ENCODE data around the gene ELF2.
A peak's percentile ranks its signal among the peaks of the same experiment; 100 is the strongest.
"Not testable (repeated sequence)": the region's sequence is repeated elsewhere in the genome, so short reads cannot be mapped to it uniquely, and the experiment has no call there.

The ELF2 gene

DNA sequence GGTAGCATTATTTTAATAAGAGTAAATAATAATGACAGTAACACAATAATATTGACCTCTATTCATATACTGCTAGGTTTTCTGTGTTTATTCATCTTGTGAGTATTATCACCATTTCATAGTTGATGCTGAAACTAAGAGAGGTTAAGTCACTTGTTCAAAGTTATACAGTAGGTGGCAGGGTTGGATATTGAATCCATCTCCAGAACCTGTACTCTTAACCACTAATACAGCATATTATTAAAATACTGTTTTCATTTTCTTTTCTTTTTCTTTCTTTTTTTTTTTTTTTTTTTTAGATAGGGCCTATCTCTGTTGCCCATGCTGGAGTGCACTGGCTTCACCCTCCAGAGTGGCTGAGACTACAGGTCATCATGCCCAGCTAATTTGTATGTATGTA is 7.1 kb upstream of the ELF2 start:
- peak; percentile 5 for DNase-seq

DNA sequence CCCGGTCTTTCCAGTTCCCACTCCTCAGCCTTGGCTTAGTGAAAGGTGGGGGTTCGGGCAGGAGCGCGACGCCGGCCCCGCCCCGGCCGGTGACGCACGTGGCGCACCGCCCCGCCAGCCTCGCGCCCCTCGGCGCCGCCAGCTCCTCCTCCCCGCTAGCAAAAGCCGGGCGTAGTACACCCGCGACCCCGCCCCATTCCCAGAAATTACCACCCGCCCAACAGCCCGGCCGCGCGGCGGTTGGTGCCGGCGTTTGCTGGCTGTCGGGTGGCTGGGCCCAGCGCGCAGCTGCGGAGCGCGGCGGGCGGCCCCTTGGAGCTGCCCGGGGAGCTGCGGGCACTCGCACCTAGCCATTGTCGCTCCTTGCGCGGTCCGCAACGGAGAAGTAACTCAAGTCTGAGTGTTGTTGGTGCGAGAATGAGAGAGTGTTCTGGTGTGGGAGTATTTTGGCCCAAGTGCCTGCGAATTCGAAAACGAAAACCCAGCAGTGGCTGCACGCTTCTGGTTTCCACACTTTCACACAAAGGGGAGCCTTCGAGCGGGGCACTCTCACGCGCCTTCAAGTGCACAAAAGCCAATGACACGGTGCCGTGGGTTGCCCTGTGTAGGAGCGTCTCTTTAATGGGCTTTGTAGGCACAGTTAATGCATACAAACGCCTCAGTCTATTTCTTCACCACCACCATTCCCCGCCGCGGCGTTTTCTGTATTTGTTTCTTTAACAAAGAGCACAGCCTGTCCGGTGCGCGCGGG is 1.0 kb upstream of the ELF2 start:
- DNase-seq, result peak; percentile 93

DNA sequence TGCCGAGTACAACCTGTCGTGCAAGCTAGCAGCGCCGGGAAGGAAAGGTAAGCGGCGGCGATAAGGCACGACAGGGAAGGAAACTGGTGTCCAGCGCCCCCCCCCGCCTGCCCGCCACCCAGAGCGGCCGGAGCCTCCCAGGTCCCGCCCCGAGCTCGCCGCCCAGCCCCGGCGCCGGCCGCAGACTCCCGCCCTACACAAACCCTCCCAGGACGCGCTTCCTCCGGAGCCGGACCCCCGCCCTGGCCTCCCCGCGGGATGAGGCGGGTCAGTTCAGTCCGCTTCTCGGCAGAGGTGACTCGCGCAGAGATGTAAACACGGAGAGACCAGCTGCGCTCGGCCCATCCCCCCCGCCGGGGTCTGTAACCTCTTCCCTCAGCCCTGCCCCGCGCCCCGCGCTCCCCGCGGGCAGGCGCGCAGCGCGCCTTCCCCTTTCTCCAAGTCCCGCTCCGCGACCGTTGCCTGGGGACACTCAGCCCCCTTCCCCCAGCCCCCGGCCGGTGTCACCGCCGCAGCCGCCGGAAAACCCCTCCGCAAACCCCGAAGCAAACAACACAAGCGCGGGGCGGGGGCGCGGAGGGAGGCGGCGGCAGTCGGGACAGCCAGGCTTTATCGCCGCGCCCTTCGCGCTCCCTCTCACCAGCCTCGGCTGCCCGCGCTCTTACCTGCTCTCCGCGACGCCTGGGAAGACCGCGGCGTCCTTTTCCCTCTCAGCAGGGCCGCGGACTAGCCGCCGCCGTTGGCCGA is 543 bp downstream of the ELF2 start:
- DNase-seq, result peak; percentile 69

DNA sequence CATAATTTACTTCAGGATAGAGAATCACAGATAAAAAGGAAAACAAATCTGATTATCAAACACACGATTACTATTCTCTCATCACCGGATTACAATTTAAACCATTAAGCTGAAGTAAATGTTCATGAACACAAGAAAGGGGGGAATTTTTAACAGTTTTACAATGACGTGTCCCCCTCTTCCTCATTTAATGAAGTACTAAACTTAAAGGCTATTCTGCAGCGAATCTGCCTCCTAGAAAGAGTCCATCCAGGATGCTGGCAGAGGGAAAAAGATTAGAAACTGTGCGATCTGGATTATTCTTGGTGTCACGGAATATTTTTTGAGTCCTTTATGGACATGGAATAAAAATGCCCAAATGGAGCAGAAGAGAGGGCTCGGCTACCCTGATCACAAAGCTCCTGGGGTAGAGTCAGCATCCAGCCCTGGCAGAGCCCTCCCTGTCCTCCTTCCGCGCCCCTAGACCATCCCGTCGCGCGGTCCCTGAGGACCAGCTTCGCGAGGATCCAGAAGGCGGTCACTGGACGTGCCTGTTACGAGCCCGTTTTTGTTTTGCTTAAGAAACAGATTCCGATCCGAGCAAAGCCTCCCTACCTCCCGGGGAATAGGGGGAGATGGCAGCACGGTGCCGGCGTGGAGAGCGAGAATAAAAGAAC is 1.2 kb downstream of the ELF2 start:
- peak; percentile 39 for DNase-seq

DNA sequence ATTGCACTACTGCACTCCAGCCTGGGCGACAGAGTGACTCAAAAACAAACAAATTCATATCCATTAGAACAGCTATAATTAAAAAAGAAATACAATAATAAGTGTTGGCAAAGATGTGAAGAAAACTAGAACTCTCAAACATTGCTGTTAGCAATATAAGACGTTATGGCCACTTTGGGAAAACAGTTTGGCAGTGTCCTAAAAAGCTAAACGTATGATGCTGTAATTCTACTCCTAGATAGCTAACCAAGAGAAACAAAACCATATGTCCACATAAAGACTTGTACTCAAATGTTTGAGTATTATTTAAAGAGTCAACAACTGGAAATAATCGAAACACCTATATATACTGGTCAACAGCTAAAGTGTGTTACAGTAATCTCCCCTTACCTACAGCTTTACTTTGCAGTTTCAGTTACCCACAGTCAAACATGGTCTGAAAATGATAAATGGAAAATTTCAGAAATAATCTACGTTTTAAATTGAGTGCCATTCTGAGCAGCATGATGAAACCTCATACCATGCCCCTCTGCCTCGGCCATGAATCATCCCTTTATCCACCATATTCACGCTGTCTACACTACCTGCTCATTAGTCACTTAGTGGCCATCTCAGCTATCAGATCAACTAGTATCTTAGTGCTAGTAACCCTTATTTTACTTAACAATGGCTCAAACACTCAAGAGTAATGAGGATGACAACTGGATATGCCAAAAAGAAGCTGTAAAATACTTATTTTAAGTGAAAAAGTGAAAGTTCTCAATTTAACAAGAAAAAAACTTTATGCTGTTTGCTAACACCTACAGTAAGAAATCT is 4.9 kb downstream of the ELF2 start:
- no peak for DNase-seq

- no peak for DNase-seq
These were observed 6.1 kb downstream of the ELF2 start for GRCh38 chr4:139170932-139171331.

GRCh38 chr4:139167774-139168444 is 9.1 kb downstream of the ELF2 start:
- DNase-seq, result no peak

- DNase-seq, result no peak
These were observed 12.3 kb downstream of the ELF2 start for GRCh38 chr4:139164731-139165130.

DNA sequence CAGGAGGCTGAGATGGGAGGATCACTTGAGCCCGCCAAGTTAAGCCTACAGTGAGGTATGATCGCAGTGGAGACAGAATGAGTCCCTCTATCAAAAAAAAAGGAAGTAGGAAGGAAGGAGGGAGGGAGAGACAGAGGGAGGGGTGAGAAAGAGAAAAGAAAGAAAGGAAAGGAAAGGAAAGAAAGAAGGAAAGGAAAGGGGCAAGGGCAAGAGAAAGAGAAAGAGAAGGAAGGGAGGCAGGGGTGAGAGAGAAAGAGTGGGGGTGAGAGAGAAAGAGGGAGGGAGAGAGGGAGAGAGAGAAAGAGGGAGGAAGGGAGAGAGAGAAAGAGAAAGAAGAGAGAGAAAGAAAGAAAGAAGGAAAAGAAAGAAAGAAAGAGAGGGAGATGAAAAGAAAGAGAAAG is 13.2 kb downstream of the ELF2 start:
- no peak for DNase-seq

DNA sequence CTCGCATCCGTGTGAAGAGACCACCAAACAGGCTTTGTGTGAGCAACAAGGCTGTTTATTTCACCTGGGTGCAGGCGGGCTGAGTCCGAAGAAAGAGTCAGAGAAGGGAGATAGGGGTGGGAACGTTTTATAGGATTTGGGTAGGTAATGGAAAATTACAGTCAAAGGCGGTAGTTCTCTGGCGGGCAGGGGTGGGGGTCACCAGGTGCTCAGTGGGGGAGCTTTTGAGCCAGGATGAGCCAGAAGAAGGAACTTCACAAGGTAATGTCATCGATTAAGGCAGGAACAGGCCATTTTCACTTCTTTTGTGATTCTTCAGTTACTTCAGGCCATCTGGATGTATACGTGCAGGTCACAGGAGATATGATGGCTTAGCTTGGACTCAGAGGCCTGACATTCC is 19.0 kb downstream of the ELF2 start:
- DNase-seq, result not testable (repeated sequence)

- DNase-seq, result no peak
These were observed 22.0 kb downstream of the ELF2 start for GRCh38 chr4:139154952-139155557.

GRCh38 chr4:139154538-139154937 is 22.5 kb downstream of the ELF2 start:
- no peak for DNase-seq

DNA sequence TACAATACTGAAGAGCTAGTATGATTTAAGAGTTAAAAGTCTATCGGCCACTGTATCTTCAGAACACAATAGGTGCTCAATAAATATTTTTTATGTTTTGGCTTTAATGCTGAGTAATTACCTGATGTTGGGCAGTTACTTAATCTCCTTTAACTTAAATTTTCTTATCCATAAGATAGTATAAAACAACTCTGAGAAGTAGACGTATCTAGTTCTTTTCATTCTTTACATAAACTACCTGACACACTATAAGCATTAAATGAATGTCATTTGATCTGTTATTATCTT is 22.9 kb downstream of the ELF2 start:
- DNase-seq, result no peak

DNA sequence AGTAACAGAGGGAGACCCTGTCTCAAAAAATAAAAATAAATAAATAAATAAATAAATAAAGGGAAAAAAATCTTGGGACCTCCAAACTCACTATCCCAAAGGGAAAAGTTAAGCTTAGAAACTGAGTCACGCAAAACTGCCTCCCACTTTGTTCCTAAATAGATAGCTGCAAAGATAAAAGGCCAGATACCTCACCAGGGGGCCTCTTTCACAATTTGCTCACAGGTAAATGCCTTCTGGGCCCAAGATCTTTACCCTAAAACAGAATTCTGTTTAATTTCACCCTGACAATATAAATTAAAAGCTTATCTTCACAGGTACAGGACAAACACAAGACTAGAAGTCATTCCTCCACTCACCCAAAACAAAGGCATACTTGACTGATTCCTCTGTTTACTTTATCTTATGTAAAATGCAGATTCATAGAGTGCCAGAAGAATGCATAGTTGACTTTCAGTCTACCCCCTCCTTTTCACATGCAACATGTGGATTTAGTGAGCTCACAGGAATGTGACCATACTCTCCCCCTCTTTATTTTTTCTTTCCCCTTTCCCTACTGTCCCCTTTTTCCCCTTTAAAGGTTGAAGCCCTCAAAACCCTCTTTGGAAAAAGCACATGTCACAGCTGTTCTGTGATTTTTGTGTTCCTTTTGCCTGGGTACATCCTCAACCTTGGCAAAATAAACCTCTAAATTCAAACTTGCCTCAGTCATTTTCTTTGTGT is 23.4 kb downstream of the ELF2 start:
- no peak for DNase-seq

DNA sequence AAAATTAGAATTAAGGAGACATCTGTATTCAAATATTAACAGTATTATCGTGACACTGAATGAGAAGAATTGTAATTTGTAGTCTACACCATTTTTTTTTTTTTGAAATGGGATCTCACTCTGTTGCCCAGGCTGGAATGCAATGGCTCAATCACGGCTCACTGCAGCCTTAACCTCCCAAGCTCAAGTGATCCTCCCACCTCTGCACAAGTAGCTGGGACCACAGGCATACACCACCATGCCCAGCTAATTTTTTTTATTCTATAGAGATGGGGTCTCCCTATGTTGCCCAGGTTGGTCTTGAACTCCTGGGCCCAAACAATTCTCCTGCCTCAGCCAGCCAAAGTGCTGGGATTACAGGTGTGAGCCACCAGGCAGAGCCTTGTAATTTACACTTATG is 24.8 kb downstream of the ELF2 start:
- DNase-seq, result no peak

- no peak for DNase-seq
These were observed 29.9 kb downstream of the ELF2 start for GRCh38 chr4:139146926-139147629.

DNA sequence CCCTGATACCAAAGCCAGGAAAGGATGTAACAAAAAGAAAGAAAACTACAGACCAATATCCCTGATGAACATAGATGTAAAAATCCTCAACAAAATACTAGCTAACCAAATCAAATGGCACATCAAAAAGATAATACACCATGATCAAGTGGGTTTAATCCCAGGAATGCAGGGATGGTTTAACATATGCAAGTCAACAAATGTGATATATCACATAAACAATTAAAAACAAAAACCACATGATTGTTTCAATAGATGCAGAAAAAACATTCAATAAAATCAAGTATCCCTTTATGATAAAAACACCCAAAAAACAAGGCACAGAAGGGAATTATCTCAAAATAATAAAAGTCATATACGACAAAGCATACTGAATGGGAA is 31.5 kb downstream of the ELF2 start:
- no peak for DNase-seq

DNA sequence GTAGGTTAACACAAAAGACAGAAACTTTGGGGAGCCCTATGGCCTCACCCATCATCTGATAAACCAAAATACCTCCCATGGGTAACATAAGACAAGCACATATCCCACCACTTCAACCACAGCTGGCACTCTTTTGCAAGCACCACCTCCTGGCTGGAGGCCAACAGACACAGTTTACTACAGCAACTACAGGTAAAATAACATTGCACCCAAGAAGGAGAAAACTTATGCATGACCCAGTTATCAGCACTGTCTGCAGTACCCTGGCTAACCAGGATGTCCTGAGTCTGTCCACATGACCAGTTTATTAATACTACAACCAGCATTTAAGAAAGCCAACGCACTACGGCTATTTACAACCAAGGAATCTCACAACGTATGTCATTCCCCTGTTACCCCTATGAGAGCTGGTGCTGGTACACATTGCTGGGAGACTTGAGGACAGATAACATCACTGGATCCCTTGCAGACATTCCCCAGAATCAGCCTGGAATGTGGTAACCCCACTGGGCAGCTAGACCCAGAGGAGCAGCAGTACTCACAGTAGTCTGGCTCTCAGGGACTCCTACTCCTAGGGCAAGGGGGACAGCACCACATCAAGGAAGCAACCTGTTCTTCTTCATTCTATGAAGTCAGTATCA is 32.0 kb downstream of the ELF2 start:
- no peak for DNase-seq

- no peak for DNase-seq
These were observed 32.7 kb downstream of the ELF2 start for GRCh38 chr4:139144161-139144859.

DNA sequence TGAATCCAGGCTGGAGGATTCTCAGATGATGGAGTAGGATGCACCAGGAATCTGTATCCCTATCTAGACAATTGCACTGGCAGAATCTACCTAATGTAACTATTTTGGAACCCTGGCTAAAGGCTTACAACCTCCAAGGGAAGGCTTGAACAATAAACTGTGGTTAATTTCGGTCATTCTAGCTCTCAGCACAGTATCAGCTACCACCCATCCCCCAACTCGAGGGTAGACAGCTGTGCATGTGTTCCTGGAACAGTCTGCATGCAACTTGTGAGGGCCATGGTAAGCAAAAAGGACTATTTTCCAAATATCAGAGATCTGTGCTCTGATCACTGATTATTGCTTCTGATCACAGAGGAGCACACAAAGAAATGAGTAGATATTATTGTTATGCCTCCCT is 34.0 kb downstream of the ELF2 start:
- DNase-seq, result no peak
